ENCODE results near the gene CFAP126. TPM values are rescaled to one million over a fixed set of nuclear protein-coding genes. Genes with fewer than 3 reads are reported as not detected.
"Not testable (repeated sequence)": the region's sequence is repeated elsewhere in the genome, so short reads cannot be mapped to it uniquely, and the experiment has no call there.

Gene CFAP126, protein sequence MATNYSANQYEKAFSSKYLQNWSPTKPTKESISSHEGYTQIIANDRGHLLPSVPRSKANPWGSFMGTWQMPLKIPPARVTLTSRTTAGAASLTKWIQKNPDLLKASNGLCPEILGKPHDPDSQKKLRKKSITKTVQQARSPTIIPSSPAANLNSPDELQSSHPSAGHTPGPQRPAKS
- polyA plus RNA-seq (ENCODE audit: insufficient read length), result 1.8 TPM

DNA sequence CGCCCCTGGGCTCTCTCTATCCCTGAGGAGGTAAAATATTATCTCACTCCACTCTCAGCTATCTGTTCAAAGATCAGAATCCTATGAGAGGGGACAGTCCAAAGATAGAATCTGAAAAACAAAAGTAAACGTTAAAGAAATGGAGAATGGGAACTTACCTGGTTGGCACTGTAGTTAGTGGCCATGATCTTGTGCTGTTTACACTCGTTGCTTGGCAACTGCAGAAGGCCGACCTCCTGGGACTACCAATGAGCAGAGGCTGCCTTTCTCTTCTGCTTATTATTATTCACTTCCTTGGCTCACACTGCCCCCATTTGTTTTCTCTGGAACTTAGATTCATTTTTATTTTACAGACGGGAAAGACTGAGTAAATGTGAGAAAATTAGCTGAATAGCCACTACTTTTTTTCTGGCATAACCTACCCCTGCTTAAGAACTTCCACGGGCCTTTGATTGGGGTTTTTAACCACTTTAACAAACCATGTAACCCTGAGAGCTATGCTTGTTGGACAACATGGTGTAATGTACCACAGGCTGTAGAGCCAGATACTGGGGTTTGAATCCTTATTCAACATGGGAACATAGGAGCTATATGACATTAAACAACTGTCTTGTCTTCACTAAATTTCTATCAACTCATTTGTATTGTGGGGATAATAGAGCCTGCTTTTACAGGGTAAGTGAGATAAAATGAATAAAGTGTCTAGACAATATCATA lies at the start of gene CFAP126:
CFAP126 (minus strand) TSS at position 193 of the 717 bp plus-strand sequence; CDS start at position 185, 8 bp downstream.
- no peak for DNase-seq (ENCODE audit: low read depth)

DNA sequence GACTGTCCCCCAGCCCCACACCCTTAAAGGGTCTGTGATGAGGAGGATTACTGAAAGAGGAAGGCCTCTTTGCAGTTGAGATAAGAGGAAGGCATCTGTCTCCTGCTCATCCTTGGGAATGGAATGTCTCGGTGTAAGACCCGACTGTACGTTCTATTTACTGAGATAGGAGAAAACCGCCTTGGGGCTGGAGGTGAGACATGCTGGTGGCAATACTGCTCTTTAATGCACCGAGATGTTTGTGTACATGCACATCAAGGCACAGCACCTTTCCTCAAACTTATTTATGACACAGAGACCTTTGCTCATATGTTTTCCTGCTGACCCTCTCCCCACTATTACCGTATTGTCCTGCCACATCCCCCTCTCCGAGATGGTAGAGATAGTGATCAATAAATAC lies 45.4 kb upstream of the CFAP126 start:
- not testable (repeated sequence) for DNase-seq (ENCODE audit: low read depth)

DNA sequence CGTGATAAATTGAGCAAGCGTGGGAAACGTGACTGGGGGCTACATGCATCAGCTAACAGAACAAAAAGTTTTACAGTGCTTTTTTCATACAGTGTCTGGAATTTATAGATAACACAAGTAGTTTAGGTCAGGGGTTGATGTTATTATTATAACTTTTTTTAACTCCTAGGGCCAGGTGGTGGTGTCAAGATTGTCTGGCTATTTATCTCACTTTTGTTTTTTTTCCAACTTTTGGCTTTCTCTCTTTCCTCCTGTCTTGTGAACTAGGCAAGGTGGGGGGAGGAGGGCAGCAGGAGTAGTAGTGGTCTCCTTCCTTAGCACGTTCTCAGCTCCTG lies 42.9 kb upstream of the CFAP126 start:
- DNase-seq (ENCODE audit: low read depth), result not testable (repeated sequence)

DNA sequence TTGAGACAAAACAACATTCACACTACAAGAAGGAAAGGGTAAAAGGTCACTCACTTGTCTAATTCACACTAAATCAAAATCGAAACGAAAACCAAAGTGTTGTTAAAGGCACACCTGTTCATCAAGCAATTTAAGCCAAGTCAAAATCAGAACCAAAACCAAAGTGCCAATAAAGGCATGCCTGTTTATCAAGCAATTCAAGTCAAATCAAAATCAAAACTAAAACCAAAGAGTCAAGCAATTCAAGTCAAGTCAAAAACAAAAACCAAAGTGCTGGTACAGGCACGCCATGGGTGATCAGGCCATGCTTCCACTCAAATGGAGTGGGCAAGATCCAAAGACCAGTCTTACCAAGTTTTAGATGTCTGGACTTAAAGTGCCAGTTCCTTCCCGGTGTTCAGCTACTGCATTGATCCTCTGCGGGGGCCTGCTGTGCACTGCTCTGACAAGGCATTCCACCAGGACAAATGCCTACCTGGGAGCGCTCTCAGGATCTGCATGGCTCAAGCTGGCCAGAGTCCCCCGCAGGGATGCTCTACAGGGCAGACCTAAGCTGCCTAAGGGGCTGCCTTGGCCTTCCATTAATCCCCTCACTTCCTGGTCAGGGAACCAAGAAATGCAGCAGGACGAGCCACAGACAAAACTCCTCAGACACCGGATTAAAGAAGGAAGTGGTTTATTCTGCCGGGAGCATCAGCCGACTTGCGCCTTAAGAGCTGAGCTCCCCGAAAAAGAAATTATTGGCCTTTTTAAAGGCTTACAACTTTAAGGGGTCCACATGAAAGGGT lies 42.4 kb upstream of the CFAP126 start:
- DNase-seq (ENCODE audit: low read depth), result not testable (repeated sequence)

DNA sequence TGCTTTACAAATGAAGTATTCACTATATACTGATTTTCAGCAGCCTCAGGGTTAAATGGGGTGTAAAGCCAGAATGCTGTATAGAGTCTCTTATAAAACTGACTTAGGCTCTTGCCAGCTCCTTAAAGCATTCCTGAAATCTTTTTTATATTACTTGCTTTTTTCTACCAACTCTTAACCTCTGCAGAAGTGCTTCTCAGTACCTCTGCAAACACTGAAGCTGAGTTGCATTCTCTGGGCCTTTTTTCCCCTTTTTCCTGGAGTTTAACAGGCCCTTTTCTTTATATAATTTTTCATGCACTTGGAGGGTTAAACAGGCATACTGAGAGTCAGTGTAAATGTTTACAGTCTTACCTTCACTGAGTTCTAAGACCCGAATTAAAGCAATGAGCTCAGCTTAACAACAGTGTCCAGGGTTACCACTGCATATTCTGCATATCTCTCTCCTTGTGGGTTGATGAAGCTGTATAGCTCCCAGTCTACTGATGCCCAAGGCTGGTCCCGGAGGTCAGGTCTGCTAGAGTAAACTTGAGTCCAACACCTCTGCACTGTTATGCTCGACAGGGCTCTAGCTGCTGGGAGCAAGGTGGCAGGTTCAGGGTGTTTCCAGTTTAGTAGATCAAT lies 40.9 kb upstream of the CFAP126 start:
- DNase-seq (ENCODE audit: low read depth), result no peak

DNA sequence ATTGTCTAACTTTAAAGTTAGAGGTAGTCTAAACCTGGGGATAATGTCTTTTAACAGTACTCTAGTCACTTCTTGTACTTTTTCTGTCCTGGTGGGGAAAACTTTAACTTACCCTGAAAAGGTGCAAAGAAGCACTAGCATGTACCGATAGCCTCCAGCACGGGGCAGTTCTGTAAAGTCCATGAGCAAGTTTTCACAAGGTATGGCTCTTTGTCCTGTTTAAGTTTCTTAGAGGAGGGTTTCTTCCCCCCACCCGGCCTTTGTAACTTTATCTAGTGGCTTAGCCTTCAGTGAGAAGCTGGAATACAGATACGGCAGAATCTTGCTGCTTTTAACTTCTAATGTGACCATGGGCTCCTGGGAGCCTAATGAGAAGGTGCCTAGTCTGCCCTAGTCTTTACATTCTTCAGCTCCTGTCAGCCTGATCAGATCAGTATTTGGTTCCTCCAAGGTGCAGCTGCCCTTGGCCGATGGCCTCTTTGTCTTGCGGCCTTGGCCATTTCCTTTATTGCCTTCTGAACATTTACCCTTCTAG lies 39.8 kb upstream of the CFAP126 start:
- no peak for DNase-seq (ENCODE audit: low read depth)

DNA sequence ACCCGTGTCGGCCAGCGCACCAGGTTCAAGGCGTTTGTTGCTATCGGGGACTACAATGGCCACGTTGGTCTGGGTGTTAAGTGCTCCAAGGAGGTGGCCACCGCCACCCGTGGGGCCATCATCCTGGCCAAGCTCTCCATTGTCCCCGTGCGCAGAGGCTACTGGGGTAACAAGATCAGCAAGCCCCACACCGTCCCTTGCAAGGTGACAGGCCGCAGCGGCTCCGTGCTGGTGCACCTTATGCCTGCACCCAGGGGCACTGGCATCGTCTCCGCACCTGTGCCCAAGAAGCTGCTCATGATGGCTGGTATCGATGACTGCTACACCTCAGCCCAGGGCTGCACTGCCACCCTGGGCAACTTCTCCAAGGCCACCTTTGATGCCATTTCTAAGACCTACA lies 38.9 kb upstream of the CFAP126 start:
- not testable (repeated sequence) for DNase-seq (ENCODE audit: low read depth)

DNA sequence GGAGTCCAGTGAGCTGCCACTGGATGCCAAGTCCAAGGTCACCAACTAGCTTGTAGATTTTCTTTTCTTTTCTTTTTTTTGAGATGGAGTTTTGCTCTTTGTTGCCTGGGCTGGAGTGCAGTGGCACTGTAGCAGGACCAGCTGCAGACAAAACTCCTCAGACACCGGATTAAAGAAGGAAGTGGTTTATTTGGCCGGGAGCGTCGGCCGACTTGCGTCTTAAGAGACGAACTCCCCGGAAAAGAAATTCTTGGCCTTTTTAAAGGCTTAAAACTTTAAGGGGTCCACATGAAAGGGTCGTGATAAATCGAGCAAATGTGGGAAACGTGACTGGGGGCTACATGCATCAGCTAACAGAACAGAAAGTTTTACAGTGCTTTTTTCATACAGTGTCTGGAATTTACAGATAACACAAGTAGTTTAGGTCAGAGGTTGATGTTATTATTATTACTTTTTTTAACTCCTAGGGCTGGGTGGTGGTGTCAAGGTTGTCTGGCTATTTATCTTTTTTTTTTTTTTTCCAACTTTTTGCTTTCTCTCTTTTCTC lies 36.4 kb upstream of the CFAP126 start:
- no peak for DNase-seq (ENCODE audit: low read depth)

DNA sequence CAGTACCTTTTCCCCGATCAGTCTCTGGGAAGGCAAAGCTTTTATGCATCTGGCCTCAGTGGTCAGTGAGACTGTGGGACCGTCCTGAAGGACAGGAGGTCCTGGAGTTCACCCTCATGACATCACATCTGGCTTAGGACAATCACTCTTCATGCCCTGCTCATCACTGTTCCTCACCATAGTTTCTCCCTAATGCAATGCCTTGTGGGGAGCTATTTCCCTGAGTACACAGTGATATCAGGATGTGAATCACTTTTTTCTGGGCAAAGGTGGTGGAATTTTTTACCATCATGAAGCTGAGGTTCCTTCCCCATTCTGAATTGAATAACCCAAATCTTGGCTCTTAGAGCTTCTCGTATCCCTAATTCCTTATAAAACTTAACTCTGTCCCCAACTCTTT lies 34.8 kb upstream of the CFAP126 start:
- DNase-seq (ENCODE audit: low read depth), result no peak

DNA sequence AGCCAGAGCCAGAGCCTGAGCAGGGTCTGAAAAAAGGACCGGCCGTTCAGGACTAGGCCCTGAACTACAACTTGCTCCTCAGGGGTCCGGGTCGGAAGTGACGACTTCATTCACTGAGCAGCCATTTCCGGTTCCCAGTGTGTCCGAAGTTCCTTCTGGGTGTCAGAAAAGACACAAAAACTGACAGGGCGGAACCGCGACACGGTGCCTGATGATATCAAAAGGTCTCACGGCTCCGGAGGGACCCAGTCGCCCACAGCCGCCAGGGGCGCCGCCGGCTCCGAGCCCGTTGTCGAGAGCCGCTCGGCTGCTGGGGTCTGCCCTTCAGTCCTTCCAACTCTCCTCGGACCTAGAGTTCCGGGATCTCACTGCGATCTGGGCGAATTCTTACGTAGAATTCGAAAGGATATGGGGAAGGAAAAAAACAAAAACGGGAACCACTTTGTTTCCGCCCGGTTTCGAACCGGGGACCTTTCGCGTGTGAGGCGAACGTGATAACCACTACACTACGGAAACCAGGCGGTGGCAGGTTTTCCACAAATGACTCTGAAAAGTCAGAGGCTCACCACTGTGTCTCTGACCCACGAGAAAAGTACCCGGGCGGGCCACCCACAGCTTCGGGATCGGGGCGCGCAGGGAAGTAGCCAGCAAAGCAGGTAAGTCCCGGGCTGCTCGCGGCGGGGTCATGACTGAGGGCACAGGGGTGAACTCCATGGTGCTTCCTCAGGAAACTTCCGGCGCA lies 31.8 kb upstream of the CFAP126 start:
- DNase-seq (ENCODE audit: low read depth), result peak; percentile 88

DNA sequence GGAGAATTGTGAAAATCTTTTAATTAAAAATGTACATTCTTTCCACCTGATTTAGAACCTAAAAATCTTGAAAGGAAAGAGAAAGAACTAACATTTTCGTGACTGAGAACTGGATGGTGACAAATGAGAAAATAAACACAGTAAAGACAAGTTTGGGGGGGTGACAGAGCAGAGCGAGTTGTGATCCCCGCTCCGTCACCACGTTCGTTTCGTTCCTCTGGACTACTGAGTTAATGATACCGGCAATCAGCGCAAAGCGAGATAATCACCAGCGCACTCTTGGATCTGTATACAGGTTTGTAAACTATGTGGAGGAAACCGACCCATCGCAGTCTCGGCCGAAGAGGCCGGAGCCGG lies 31.2 kb upstream of the CFAP126 start:
- no peak for DNase-seq (ENCODE audit: low read depth)

DNA sequence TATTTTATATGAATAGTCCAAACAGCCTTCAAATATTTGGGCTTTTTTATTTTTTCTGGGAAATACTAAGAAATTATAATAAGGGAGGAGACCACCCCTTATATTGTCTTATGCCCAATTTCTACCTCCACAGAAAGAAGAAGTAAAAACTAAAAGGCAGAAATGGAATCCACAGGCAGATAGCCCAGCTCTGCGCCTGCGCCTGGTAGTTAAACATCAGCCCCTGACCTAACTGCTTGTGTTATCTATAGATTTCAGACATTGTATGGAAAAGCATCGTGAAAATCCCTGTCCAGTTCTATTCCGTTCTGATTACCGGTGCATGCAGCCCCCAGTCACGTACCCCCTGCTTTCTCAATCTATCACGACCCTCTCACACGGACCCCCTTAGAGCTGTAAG lies 29.4 kb upstream of the CFAP126 start:
- DNase-seq (ENCODE audit: low read depth), result not testable (repeated sequence)

DNA sequence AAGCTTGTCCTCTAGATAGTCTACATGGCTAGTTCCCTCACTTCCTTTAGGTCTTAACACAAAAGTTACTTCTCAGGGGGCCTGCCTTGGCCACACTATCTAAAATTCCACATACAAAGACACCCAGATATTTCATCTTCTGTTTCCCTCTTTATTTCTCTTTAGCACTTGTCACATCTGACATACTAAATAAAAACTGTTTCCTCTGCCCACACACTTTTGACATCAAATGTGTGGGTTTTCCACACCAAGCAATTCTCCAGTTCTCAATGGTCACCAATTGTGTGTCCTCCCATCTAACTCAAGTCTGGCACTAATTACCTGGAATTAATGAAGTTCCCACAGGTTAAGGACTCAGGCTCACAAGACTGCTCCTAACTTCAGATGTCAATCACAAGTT lies 25.5 kb upstream of the CFAP126 start:
- DNase-seq (ENCODE audit: low read depth), result no peak

DNA sequence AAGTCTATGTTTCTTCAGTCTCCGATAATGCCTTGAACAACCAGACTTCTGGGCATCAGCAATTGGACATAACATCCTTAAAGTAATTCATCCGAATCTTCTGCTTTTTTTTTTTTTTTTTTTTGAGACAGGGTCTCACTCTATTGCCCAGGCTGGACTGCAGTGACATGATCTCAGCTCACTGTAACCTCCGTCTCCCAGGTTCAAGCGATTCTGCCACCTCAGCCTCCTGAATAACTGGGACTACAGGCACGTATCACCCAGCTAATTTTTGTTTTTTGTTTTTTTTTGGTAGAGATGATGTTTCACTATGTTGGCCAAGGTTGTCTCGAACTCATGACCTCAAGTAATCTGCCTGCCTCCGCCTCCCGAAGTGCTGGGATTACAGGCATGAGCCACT lies 23.9 kb upstream of the CFAP126 start:
- no peak for DNase-seq (ENCODE audit: low read depth)

DNA sequence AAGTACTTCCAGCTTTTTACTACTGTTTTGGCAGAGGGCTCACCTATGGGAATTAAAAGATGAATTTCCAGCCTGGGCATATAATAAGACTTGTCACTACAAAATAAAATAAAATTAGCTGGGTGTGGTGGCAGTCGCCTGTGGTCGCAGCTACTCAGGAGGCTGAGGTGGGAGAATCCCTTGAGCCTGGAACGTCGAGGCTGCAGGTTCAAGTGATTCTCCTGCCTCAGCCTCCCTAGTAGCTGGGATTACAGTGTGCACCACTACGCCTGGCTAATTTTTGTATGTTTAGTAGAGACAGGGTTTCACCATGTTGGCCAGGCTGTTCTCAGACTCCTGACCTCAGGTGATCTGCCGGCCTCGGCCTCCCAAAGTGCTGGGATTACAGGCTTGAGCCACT lies 23.5 kb upstream of the CFAP126 start:
- DNase-seq (ENCODE audit: low read depth), result not testable (repeated sequence)

DNA sequence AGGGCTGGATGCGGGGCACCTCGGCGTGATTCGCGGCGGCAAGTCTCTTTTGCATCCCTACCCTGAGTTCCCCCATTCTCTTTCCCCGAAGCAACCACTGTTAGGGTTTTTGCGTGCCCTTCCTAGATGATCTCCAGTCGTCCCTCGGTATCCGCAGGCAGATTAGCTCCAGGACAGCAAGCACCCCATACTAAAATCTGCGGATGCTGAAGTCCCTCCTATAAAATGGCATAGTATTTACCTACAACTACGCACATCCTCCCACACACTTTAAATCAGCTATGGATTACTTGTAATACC lies 22.8 kb upstream of the CFAP126 start:
- DNase-seq (ENCODE audit: low read depth), result no peak

DNA sequence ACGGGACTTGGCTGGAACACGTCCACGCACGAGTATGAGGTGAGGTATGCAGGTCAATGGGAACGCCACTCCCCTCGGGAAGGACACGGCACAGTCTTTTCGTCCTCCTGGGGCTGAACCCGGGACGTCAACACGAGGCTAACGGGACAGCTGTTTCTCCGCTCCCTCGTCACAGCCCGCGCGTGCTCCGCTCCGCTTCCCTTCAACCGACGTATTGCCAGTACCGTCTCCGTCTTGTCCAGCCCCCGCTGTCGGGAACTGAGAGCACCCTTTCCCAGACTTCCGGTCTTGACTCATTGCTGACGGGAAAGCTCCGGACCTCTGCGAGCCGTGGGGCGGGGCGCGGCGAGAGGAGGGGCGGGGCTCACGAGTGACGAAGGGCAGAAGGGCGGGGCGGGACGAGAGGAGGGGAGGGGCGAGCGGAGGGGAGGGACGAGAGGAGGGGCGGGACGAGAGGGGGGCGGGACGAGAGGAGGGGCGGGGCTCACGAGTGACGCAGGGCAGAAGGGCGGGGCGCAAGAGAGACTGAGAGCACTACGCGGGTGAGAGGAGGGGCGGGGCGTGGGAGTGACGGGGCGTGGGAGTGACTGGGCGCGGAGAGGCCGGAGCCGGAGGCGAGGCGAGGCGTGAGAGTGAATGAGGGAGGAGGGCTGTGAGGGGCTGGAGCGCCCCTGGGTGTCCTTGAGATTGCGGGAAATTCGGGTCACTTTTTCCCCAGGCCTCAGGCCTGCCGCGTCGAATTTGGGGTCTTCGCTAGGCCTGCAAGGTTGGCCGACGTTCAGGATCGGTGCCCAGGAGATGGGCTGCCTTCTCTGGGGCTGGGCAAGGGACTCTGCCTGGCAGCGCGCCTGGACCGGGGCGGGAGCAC lies 22.2 kb upstream of the CFAP126 start:
- DNase-seq (ENCODE audit: low read depth), result peak; percentile 88

DNA sequence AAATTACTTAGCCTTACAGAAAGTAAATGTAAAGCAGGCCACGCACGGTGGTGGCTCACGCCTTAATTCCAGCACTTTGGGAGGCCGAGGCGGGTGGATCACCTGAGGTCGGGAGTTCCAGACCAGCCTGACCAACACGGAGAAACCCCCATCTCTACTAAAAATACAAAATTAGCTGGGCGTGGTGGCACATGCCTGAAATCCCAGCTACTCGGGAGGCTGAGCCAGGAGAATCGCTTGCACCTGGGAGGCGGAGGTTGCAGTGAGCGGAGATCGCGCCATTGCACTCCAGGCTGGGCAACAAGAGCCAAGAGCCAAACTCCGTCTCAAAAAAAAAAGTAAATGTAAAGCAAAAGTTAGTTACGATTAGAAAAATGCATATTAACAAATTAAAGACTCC lies 21.5 kb upstream of the CFAP126 start:
- DNase-seq (ENCODE audit: low read depth), result not testable (repeated sequence)

DNA sequence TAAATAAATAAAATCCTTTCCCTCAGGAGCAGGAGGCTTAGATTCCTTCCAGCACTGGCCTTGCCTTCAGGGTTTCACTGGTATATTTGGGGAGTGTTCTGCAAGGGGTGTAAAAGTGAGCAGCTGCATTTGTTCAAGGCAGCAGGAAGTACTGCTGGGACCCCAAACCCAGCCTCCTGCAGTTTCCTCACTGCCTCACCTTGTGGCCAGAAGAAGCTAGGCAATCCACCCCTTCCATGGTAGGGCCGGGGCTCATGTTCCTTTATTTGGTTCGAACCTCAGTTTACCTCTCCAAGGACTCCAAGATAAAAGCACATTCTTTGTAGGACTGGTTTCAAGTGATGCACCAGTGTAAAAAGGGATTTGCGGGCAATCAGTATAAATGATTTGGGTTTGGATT lies 21.0 kb upstream of the CFAP126 start:
- DNase-seq (ENCODE audit: low read depth), result no peak

DNA sequence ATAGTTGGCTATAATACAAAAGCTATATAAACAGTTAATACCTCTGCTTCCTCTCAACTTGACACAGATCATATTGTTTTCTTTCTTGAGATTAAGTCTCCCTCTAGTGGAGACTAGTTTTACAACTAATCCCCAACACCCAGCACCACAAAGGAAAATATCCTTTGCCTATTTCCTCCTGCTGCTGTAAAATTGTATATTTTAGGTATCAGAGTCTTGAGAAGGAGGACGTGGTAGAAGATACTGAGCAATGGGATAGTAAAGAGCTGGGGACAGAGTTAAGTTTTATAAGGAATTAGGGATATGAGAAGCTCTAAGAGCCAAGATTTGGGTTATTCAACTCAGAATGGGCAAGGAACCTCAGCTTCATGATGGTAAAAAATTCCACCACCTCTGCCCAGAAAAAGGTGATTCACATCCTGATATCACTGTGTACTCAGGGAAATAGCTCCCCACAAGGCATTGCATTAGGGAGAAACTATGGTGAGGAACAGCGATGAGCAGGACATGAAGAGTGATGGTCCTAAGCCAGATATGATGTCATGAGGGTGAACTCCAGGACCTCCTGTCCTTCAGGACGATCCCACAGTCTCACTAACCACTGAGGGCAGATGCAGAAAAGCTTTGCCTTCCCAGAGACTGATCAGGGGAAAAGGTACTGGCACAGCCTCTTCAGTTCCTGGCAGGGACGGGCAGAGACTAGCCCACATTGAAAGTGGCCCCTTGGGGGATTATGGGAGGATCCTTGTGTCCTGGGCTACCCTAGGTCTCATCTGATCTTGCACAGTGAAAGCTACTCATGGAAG lies 14.7 kb upstream of the CFAP126 start:
- DNase-seq (ENCODE audit: low read depth), result peak; percentile 51

All from forelimb muscle (tissue), 1 donor.